NCI-H2196 (cell line): Measurements from ENCODE around the gene FNDC3A.

Experiments
- DNase-seq: peaks from one replicate; lab custom pipeline; 2025; ENCODE audit not compliant: unreplicated experiment; lab: John Stamatoyannopoulos, UW

The FNDC3A gene

GRCh38 chr13:48975856-48976575 is at the start of gene FNDC3A:
TSS of gene FNDC3A (plus strand) at chr13:48975912. CDS start at chr13:49006191, 30,279 bp downstream.
- peak; percentile 51 for DNase-seq

- DNase-seq = no peak
These were observed 46.8 kb upstream of the FNDC3A start for GRCh38 chr13:48928757-48929430.

GRCh38 chr13:48930918-48931317 is 44.8 kb upstream of the FNDC3A start:
- DNase-seq = no peak

GRCh38 chr13:48938308-48938943 is 37.3 kb upstream of the FNDC3A start:
- DNase-seq = no peak

DNA sequence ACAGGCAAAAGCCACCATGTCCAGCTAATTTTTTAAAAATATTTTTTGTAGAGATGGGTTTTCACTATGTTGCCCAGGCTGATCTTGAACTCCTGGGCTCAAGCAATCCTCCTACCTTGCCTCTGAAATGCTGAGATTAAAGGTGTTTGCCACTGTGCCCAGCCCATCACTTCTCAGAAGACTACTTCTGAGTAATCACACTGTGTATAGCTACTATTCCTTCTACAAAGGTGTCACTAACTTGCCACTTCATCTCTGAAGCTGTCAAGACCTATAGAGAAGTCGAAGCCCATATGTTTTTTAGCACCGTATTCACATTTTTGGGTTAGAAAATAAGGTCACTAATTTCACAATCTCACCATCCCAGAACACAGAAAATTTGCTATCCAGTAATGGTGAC is 36.0 kb upstream of the FNDC3A start:
- no peak for DNase-seq

DNA sequence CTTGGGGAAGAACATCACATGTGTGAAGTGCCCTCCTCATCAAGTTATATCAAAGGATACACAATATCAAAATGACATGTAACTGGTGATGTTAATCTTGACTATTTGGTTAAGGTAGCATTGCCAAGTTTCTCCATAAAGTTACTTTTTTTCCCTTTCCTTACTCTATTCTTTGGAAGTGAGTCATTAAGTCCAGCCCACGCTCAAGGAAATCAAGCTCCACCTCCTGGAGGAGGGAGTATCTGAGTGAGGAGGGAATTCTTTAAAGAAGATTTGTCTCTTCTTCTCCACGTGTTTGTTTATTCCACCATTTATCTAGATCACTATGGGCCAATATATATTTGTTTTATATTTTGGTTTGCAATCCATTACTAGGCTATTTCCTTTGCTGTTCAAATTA is 33.6 kb upstream of the FNDC3A start:
- no peak for DNase-seq

- no peak for DNase-seq
These were observed 31.5 kb upstream of the FNDC3A start for GRCh38 chr13:48944221-48944620.

DNA sequence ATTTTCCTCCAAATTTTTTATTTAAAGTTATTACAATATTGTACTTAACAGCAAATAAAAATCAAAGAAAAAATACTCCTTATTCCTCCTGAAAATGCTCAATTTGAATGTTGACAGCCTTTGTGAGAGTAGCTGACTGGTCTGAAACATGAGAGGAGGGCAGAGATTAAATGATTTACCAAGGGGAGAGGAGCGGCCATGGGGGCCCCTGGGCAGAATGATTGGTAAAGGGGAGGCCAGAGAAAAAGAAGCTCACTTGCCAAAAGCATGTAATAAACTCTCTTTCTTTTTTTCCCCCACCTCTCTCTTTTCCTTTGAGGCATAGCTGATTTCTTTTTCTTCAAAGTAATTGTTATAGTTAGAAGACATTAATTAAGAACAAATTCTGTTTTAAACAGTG is 30.1 kb upstream of the FNDC3A start:
- no peak for DNase-seq

DNA sequence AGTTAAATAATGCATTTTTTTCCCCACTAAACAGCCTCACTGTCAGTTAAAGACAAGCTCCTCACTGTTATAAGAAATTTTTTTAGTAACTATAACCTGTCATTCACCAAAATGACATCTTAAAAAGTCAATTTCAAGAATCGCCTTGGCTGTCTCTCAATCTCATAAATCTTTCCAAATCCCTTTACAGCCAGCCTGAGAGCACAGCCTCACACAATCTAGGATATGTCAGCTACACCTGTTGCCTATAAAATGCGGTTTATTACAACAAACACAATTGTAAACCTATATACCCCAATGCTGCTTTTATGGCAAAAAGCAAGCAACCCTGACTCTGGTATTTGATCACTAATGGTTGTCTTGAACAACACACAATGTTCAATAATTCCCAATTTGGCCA is 29.5 kb upstream of the FNDC3A start:
- no peak for DNase-seq

DNA sequence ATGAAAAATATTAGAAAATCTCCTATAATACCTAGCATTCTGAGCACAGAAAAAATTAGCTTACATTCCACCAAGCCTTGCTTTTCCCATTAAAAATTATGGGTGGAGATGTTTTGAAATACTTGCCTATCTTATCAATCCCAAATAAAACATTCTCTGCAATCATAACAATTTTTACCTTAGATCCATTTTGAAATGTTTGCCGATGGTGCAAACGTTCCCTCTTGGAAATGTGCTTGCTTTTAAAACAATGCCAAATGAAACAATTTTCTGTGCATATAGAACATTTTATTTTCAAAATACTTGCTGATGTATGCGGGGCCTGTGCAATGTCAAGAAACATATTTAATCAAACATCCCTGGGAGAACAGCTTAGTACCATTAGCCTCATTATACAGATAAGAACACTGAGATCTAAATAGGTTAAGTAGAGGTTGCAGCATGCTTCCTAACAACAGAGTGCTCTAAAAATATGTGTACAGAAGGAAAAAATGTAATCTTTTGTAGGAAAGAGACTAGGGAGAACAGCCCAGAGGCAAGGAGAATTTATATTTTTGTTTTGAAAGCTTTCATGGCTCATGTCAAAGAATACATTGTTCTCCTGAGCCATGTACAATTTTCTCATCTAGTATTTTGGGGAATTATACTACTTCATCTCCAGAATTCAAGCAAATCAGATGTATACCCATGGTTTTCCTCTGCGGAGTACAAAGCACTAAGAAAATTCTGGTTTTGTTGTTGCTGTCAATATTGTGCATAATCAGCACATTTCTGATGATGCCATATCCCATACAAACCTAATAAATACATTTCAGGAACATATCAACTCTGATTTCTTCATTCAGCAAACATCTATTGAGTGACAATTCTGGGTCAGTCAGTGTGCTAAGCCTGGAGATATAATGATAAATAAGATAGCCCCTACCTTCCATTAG is 25.9 kb upstream of the FNDC3A start:
- no peak for DNase-seq

DNA sequence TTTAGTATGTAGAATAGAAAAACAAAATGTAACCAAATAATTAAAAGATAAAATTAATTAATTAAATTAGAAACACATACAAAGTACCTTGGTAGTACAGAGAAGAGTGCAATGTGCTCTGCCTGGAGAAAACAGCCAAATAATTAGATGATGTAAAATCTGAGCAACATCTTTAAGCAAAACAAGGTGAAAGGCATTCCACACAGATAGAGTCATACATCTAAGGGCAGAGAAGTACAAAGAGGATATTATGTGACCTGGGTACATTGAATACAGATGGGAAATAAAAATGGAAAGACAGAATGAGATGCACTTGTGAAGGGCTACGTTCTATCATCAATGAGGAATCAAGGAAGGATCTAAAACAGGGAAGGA is 25.2 kb upstream of the FNDC3A start:
- no peak for DNase-seq

DNA sequence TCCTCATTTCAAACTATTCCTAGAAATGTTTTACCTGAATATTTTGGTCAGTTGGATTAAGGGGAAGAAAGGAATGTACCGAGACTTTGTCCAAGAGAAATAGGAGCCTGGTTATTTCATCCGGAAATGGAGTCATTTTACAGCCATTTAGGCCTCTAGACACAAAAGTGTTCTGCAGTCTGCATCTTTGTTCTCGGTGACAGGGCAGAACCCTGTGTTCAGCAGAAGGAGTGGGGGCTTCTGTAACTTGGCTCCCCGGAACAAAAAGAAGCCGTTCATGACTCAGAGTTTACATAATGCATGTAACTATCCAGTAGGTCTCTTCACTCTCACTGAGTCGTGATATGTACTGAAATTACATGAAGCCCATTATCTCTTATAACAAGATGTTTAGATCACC is 21.6 kb upstream of the FNDC3A start:
- no peak for DNase-seq

DNA sequence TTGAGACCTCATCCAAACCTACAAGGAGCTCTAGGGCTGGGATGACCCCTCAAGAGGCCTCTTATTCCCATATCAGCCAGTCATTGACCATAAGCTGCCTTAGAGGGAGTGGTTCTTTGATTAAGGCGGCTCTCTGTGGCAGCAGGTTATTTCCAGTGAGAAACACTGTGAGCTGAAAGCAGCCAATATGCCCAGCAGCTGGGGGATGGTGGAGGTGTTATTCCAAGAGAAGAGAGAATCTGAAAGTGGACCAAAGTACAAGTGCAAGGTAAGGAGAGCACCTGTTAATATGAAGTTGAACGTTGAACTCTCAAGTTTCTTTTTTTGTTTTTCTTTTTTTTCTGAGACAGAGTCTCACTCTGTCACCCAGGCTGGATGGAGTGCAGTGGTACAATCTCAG is 20.2 kb upstream of the FNDC3A start:
- no peak for DNase-seq

DNA sequence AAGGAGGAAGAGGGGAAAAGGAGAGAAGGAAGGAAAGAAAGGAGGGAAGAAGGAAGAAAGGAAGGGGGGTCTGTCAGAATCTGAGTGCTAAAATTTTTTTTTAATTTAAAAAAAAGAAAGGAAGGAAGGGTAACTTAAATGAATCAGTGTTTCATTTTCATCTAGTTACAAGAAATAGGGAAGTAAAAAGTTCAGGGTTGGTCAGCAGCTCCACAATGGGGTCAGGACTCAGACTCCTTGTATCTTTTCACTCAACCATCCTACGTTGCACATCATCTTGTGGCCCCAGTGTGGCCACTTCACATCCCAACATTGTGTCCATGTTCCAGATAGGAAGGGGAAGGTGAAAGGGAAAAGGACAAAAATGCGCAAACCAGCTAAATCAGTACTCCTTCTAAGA is 14.3 kb upstream of the FNDC3A start:
- DNase-seq = no peak

DNA sequence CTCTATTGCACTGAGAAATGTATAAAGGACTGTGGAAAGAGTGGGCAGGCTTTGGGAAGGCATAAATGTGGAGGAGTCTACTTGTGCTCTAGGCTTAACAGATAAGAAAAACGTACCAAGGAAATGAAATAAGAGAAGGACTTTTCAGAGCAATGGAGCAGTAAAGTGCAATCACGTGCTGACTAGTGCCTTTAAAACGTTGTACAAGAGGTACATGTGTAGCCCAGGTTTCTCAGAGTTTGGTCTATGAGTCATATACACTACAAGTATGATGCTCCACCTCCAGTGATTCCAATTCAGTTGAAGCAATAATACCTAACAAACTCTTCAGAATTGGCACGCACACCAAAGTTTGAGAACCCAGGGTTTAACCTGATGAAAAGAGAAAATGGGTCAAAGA is 13.4 kb upstream of the FNDC3A start:
- no peak for DNase-seq

DNA sequence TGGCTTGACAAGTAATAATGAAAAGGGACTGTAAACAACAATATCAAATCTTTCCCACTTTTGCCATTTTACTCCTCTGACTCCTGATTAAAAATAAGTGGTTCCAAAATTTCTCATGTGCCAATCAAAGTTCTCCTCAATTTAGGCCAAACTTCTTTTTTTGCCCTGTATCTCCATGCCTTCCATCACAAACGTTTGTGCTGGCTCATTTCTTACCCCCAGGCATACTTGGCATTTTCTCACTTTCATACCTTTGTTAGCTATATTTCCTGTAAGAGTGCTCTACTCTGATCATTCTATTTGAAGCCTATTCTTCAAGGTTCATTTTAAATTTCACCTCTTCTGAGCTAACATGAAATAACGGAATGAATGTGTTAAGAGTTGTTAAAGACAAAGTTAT is 10.0 kb upstream of the FNDC3A start:
- no peak for DNase-seq

GRCh38 chr13:48969685-48970084 is 6.0 kb upstream of the FNDC3A start:
- DNase-seq = no peak

DNA sequence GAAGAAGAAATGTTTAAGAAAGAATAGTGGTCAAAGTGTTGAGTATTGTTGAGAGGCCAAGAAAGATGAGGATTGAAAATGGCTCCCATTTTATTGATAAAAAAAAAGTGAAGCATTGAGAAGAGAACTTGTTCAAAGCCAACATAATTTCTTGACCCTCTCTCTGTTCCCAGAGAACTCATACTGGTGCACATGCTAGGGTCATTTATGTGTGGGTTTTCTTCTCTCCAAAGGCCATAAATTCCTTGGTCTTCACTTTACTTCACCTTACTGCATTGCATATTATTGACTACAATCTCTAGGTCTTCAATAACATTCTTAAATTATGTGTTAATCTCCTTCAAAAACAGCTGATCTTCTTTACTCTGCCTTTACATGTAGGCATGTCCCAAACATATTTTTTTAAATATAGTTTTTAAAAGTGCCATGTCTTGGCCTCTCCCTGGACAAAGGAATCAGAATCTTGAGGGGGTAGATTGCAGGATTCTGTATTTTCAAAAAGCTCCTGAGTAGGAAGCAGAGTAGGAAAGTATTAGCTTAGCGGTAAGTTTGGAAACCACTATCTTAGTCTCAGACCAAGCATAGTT is 1.8 kb upstream of the FNDC3A start:
- no peak for DNase-seq

DNA sequence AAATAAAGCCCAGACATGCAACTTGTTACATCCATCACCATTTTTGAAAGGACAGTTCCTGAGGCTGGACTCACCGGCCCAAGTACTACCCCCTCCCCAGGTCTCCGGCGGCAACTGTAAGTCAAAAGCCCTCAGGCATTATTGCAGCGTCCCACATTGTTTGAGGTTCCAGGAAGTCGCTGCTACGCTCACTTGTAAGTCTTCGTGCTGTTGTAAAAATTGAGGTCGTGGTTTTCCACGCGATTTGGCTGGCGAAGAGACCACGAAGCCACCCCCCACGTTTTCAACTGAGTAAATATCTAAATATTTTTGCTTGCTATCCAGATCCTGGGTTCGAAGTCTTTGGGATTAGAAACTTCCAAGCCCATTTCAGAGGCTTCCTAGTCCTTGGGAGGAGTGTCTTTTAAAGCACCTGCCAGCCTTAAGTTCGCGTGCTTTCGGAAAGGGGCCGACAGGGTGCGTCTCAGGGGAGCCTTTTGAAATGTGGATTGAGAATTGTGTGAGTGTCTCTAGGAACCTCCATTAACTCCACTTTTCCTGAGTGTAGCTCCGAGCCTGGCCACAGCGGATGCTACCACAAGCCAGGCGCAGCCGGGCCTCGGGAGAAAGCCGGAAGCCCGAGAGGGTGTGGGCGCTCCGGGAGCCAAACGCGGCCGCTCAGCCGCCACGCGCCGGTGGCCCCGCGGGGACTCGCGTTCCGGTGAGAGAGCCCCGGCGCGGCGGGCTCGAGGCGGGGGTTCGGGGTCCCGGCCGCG is 434 bp upstream of the FNDC3A start:
- DNase-seq = peak; percentile 11

DNA sequence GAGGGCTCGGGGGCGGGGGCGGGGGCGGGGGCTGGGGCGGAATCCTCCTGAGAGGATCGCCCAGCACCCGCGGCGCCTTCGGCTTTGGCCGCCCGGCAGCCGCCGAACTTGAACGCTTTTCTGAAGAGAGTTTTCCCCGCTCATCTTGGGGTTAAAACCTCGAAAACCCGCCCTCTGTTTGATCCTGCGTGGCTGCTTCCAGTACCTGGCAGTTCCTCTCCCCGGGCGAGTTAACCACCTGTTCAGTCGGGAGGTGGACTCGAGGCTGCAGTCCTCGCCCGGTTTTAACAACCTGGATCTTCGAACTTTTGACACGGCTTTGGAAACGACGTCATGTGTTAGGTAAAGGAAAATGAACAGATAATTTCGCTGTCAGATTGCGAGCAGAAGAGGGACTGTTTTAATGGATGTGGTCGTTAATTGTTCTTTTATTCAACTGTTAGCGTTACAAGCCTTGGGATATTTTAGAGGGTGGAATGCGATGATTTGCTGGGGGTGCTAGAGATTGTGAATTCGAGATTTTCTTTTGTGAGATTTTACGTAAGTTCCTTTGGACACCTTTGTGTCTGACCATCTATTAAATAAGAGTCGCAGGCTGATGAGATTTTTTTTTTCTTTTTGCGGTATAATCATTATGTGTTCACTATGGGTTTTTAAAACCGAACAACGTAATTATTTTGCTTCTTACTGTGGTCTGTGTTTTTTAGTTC is 1.0 kb downstream of the FNDC3A start:
- peak; percentile 58 for DNase-seq
